ENCODE data around the gene TOR4A.
"Not testable (repeated sequence)": the region's sequence is repeated elsewhere in the genome, so short reads cannot be mapped to it uniquely, and the experiment has no call there.

Gene TOR4A

DNA sequence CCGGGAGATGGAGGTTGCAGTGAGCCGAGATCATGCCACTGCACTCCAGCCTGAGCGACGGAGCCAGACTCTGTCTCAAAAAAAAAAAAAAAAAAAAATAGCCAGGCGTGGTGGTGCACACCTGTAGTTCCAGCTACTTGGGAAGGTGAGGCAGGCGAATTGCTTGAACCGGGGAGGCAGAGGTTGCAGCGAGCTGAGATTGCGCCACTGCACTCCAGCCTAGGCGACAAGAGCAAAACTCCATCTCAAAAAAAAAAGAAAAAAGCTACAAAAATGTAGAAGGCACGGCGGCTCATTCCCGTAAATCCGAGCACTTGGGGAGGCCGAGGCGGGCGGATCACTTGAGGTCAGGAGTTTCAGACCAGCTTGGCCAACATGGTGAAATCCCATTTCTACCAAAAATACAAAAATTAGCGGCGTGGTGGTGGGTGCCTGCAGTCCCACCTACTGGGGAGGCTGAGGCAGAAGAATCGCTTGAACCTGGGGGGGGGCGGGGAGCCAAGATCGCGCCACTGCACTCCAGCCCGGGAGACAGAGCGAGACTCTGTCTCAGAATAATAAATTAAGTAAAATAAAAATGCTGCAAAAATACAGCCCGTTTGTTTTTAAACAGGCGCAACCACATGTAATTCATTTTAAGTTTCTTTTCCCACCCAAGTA is 37.9 kb upstream of the TOR4A start:
- not testable (repeated sequence) for DNase-seq

DNA sequence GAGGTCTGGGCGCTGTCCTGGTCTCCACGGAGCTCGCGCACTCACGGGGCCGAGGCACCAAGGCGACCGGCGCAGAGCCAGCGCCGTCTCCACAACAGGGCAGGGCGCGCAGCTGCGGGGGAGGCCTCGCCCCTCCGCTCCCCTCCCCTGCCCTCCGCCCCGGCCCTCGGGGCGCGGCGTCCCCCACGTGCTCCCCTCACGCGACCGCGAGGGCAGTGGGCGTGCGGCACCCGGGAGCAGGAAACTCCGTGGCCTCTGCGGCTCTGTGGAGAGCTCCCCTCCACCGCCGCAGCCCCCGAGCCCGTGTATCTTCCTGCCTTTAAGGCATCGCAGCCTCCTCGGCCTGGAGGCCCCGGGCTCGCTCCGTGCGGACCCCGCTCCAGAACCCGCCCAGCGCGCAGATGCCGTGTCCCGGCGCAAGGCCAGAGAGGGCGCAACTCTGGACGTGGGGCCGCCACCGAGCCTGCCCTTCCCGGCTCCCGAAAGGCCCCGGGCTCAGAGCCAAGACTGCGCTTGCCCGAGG is 37.1 kb upstream of the TOR4A start:
- DNase-seq, result peak; percentile 88

DNA sequence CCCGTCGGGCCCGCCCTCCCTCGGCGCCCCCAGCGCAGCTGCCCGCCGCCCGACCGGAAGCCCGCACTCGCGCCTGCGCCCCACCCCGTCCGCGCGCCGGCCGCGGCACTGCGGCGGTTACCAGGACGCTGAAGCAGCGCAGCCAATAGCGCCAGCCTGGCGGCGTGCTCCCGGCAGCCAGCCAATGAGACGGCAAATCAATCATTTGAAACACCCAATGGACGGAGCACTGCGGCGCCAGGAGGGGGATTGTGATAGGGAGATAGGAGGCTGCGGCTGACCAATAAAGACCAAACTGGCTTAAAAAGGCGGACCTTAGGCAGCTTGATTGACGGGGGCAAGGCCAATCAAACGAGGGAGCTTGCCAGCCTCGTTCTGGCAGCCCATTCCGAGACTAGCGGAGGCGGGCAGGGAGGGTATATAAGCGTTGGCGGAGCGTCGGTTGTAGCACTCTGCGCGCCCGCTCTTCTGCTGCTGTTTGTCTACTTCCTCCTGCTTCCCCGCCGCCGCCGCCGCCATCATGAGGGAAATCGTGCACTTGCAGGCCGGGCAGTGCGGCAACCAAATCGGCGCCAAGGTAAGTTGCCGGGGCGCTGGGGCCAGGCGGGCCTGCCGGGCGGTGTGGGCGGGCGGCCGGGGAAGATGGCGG is 36.6 kb upstream of the TOR4A start, which contains the start of gene TUBB4B:
Gene TUBB4B, plus strand, starts transcription at position 447 of the 649 bp plus-strand sequence. Its CDS starts 74 bp downstream, at position 521.
- DNase-seq, result peak; percentile 100

DNA sequence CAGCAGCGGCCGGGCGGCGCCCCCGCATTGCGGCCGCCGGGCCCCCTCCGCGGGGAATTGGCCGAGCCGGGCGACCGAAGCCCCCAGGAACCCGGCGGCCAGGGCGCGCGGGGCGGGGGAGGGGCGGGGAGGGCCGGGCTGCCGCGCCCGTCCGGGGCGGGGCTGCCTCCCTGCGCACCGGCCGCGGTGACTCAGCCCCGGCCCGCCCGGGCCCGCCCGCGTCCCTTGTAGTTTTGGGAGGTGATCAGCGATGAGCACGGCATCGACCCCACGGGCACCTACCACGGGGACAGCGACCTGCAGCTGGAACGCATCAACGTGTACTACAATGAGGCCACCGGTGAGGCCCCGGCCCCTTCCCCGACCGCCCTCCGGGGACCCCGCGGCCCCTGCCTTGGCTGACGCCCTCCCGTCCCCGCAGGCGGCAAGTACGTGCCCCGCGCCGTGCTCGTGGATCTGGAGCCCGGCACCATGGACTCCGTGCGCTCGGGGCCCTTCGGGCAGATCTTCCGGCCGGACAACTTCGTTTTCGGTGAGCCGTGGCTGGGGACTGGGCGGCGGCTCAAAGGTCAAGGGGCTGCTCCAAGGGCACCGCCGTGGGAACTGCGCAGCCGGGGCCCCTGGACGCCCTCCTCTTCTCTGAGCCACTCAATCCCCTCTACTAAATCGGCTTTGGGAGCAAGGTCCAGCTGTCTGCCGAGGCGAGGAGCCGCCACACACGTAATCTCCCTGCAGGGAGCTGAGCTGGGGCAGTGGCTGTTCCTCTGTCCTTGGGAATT is 35.8 kb upstream of the TOR4A start:
- DNase-seq, result no peak

DNA sequence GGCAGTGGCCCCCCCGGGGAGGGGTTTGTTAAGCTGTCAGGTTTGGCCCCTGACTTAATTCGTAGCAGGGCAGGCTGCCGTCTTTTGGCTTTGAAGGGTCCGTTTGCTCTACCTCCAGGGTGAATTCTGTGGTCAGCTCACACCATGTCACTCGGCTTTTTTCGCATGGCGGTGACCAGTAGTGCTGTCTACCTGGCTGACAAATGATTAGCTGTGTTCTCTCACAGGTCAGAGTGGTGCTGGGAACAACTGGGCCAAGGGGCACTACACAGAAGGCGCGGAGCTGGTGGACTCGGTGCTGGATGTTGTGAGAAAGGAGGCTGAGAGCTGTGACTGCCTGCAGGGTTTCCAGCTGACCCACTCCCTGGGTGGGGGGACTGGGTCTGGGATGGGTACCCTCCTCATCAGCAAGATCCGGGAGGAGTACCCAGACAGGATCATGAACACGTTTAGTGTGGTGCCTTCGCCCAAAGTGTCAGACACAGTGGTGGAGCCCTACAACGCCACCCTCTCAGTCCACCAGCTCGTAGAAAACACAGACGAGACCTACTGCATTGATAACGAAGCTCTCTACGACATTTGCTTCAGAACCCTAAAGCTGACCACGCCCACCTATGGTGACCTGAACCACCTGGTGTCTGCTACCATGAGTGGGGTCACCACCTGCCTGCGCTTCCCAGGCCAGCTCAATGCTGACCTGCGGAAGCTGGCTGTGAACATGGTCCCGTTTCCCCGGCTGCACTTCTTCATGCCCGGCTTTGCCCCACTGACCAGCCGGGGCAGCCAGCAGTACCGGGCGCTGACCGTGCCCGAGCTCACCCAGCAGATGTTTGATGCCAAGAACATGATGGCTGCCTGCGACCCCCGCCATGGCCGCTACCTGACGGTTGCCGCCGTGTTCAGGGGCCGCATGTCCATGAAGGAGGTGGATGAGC is 35.0 kb upstream of the TOR4A start:
- no peak for DNase-seq

DNA sequence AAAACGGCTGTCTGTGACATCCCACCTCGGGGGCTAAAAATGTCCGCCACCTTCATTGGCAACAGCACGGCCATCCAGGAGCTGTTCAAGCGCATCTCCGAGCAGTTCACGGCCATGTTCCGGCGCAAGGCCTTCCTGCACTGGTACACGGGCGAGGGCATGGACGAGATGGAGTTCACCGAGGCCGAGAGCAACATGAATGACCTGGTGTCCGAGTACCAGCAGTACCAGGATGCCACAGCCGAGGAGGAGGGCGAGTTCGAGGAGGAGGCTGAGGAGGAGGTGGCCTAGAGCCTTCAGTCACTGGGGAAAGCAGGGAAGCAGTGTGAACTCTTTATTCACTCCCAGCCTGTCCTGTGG is 34.3 kb upstream of the TOR4A start:
- not testable (repeated sequence) for DNase-seq

DNA sequence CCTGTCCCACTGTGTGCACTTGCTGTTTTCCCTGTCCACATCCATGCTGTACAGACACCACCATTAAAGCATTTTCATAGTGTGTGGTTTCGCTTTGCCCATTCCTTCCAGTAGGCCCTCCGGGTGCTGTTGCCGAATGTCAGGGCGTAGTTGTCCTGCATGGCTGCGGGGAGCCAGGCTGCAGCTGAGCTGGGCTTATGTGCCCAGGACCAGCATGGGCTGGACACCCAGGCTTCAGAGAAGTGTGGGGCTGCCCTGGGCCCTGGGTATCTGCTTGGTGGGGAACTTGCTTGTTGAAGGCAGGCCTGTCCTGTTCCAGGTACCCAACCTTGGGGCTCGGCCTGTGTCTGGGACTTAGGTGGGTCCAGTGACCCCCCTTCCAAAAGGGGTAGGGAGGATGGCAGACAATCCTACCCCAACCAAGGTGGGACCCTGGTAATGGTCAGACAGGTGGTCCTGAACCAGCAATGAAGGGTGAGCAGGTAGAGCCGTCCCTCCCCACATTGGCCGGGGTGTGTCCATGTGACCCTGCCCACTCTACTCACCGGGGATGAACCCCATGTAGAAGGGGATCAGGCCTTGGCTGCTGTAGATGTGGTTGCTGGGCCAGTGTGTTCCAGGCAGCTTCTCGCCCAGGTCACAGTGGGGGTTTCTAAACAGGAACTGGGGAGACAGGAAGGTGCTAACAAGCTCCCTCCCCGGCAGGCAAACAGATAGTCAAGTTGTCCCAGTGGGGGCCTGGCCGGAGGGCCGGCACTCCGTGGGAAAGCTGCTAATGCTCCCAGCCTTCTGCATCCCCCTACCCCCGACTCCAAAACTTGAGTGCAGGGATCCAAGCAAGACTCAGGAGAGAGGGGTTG is 33.7 kb upstream of the TOR4A start:
- DNase-seq, result no peak

DNA sequence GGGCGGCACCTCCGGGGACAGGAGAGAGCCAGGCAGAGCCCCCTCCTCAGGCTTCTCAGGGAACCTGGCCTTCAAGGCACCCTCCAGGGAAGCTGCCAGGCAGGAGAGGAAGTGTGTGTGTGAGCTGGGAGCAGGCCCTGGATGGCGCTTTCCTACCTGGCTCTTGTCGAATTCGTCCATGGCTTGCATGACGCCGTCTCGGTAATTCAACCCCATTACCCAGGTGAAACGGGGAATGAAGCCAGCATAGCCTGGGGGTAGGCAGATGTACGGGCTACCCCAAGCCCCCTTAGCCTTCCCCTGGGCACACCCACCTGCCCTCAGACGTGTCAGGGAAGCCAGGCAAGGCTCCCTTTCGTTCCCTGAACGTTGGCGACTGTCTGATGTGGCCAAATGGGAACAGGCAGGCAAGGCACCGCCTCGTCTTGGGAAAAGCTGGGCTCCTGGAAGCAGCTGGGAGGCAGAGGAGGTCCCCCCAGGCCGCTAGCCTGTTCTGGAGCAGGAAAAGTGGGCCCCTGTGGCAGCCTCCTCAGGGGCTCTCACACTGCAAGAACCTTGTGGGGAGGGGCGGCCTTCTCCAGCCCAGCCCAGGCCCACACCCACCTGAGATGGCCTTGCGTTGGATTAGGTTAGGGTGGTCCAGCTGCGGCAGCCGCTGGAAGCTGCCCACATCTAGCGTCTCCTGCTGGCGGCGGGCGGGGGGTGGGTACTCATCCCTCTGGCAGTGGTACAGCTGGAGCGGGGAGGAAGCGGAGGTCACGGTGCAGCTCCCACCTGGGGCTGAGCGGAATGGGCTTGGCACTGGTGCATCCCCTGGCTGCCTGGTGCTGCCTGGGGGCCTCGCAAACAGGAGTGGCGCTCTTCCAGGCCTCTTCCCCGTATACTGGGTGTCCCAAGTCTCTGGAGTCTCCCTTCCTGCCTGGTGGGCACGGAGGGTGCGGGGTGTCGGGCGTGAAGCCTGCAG is 32.8 kb upstream of the TOR4A start:
- no peak for DNase-seq

DNA sequence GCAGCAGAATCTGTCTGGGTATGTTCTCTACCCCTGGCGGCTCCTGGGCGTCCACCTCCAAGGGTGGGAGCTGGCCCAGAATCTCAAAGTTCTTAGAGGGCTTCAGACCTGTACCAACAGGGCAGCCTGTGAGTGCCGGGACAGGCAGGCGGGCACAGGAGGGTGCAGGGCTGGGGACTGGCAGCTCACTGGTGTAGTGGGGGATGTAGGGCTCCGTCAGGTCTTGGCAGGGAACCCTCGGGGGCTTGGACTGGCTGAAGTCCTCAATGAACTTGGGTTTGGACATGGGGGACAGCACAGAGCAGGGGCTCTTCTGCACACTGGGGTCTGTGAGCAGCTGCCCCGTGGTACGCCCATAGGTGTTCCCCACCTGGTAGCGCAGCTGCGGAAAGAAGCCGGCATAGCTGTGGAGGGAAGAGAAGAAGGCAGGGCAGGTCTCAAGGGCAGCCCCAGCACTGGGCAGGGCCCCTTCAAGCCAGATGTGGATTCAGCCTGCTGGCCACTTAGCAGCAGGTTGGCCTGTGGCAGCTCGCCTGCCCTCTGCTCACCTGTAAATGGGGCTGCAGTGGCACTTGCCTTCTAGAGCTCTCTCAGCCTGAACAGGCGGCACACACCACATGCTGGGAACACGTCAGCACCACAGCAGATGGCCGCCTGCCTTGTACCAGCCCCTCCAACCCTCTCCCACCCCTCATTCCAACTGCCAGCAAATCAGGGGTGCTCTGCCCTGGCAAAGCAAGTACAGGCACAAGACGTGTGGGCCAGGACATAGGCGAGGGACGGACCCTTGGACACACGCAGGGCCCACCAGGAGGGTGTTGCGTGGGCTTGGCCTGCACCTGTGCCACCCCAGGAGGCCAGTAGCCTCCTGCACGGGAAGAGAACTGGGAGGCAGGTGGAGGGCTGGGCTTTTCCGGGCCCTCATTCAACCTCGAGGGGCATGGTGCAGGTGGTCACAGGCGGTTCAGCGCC is 31.8 kb upstream of the TOR4A start:
- DNase-seq, result no peak

DNA sequence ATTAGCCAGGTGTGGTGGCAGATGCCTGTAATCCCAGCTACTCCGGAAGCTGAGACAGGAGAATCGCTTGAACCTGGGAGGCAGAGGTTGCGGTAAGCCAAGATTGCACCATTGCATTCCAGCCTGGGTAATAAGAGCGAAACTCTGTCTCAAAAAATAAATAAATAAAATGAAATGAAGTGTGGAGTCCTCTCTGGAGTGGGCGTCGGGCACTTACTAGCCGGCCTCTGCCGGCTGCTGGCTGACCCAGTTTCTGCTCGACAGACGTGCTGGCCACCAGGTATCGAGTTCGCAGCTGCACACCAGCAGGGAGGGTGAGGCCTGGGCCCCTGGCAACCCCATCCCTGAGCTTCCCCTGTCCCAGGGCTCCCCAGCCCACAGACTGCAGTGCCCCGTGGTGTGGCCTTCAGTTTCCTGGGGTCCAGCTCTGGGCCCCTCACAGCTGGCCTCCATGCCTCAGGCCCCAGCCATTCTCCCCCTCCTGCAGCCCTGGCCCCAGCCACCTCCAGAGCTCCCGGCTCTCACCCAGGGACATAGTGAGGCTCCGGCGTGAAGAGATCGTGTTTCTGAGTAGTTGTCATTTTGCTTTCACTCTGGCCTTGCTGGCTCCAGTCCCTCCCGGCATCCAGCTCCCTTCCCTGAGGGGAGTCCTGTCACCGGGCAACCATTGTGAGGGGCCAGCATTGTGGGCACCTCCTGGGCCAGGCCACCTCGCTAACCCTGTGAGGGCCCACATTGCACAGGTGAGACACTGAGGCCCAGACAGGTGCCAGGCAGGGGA is 30.2 kb upstream of the TOR4A start:
- DNase-seq, result no peak

DNA sequence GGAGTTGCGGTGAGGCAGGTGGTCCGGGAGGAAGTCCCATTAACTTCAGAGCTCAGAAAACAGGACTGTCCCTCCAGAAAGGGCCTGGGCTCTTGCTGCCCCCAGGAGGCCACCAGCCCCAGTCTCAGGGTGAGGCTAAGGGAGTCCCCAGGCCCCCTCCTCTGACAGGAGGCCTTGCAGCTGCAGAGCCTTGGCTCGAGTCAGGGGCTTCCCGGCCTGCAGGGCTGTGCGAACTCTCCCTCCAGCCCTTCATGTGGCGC is 29.7 kb upstream of the TOR4A start:
- no peak for DNase-seq

DNA sequence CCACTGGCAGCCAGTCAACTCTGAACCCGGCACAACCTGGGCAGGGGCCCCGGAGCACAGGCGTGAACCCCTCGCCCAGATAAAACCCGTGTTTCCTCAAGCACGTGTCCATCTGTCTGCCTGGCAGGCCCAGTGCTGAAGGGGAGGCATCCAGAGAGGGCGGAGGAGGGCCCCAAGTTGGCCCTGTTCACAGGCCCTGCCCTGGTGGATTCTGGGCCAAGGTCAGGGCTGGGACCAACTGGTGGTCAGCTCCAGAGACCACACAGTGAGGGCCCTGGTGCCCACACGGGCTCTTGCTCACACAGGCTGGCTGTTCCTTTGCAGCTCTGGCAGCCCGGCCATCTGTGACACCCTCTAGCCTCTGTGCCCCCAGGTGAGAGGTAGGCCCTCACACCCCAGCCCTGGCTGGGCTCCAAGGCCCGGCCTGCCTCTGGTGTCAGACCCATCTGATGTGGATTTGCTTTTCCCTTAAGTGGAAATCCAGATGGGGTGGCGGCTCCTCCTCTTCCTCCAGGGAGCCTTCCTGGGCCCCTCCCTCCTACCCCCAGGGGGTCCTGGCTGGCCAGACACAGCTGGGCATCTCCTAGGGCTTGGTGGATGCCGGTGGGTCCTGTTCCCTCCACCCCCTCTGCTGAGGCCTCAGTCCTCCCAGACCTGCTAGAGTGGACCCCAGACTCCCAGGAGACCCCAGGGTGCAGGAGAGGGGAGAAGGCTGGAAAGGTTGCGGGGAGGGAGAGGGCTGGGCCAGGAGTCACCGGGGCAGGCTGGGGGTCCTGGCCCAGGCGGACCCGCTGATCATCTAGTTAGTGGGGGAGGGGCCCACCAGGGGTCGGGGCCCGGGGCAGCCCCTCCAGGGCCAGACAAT is 27.0 kb upstream of the TOR4A start:
- no peak for DNase-seq

DNA sequence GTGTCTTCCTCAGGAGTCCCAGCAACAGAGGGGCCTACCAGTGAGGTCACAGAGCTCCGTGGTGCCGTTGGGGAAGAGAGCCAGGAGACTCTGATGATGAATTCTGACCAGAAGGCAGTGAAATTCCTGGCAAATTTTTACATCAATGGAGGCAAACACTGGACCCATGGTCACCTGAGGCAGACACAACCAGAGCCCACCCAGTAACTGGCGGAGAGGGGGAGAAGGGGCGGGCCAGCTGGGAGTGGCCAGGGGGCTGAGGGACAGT is 26.4 kb upstream of the TOR4A start, which contains the start of gene STPG3:
Gene STPG3, plus strand, starts transcription at position 93 of the 268 bp plus-strand sequence. Its CDS starts 1 bp downstream, at position 94.
- DNase-seq, result no peak

DNA sequence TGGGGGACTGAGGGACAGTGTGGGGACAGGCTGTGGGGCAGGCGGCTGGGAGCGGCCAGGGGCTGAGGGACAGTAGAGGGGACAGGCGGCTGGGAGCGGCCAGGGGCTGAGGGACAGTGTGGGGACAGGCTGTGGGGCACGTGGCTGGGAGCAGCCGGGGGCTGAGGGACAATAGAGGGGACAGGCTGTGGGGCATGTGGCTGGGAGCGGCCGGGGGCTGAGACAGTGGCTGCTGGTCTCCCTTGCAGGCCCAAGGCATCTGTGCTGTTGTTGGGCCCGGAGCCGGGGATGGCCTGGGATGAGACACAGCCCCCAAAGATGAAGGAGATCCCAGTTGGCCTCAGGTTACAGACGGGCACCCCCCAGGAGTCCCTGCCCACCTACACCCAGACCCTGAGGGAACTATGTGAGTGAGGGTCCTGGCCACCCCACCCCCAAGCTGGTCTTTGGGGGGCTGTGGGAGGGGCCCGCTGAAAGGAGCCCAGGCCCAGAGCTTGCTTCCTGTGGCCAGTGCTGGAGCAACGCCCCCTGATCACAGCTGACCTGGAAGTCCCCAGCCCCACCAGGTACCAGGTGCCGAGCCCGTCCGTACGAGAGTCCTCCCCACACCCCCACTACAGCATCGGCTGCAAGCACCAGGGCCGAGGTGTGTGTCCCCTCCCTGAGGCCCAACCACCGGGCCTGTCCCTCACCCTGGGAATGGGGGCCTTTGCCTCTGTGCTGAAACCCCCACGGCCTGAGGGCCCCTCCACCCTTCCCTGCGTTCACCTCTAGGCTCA is 25.8 kb upstream of the TOR4A start:
- no peak for DNase-seq

DNA sequence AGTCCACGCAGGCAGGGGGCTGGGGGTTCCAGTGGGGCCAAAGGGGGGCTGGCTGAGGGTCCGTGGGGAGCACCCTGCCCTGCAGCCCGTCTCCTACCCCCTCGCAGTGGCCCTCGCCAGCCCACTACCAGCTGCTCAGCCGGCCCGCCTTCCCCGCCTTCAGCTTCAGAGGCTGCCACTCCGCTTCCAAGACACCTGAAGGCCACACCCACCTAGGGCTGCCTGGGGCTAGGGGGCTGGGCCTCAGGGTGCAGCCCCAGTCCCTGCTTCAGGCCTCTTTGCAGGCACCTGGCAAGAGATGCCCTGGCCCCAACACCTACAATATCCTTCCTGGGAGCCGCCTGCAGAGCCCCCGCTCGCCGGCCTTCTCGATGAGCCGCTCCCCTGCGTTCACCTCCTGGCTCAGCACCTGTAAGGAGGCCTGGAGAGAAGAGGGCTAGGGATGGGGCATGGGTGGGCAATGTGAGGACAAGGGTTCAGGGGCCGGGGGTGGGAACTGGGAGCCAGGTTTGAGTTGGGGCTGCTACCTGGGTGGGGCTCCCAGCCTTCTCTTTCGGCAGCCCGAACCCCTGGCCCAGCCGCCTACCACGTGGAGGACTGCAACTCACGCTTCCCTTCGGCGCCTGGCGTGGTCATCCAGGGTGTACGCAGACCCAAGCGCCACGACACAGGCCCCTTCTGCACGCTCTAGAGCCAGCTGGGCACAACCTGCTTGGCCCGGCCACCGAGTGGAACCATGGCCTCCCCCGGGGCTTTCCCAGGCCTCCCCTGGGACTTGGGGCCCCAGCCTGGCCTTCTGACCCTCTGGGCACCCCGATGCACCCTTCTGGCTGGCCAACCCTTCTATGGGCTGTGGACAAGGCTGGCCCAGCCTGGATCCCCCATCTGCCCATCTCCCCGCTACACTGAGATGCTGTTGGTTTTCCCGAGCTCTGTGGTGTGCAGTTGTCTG is 24.7 kb upstream of the TOR4A start:
- DNase-seq, result no peak
